Mammary epithelial cell (primary cell): ENCODE measurements around the gene FOXP4.

Experiments
- CTCF ChIP-seq, 2 donors: IDR thresholded peaks in 1 of 2; conservative IDR thresholded peaks in 1 of 2; 2 replicates each; pipeline ENCODE4 v1.5.1; 2011 to 2012; ENCODE audit warnings: inconsistent platforms in 2 of 2, low read length in 2 of 2, mild to moderate bottlenecking in 2 of 2, control low read depth in 1 of 2, low read depth in 1 of 2; ENCODE audit not compliant: insufficient read depth in 1 of 2; ENCODE audit errors: extremely low read depth in 1 of 2
- EZH2 ChIP-seq: IDR thresholded peaks from 2 replicates; pipeline ENCODE4 v1.6.1; 2012; ENCODE audit warnings: low read length, inconsistent platforms, borderline replicate concordance

- TF ChIP-seq EZH2: no peak
- no peak for TF ChIP-seq CTCF (conservative IDR thresholded peaks at IDR 0.05 in 1 of 2, IDR thresholded peaks at IDR 0.05 in 1 of 2; ENCODE audit: extremely low read depth in 1 of 2, insufficient read depth in 1 of 2, low read depth in 1 of 2, low read length in 2 of 2)
These were observed 102.7 kb downstream of the FOXP4 start for GRCh38 chr6:41648921-41649320.
